LNCAP (cell line): ENCODE data around the gene DENND4C.

ENCODE experiments used
- CTCF ChIP-seq: fragments of 450-650 bp; IDR thresholded peaks from 2 replicates; pipeline ENCODE4 v1.5.1; 2017; ENCODE audit warnings: mild to moderate bottlenecking

Gene DENND4C

DNA sequence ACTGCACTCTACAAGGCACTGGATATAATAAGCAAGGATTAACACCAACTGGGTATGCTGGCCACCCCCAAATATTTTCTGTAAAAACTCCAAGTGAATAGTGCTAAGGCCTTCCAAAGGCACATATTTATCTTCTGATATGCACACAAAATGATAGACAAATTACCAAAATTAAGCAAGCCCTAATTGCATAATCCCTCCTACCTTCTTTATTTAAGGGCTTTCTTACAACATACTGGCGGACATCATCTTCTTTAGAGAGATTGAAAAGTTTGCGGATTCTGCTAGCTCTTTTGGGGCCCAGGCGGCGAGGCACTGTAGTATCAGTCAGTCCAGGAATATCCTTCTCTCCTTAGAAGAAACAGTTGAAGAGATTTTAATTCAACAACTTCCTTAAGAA lies 147.7 kb downstream of the DENND4C start:
- TF ChIP-seq CTCF: no peak

DNA sequence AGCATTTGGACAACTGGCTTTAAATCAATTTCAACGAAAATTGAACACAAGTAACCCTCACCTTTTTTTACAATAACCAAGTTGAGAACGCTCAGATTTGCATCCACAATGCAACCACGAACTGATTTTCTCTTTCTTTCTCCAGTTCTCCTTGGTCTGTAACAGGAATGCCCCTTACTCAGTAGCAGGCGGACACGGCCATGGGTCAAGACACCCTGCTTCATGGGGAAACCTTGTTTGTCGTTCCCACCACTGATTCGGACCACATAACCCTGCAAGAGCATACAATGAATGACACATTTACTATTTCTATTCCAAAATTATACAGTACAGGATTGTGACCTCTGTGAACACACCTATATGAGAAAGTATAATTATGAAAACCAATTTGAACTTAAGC lies 148.2 kb downstream of the DENND4C start:
- TF ChIP-seq CTCF: no peak

GRCh38 chr9:19379283-19379682 lies 148.8 kb downstream of the DENND4C start:
- TF ChIP-seq CTCF: no peak

- no peak for TF ChIP-seq CTCF
Observed at GRCh38 chr9:19379697-19380046, 149.2 kb downstream of the DENND4C start.

DNA sequence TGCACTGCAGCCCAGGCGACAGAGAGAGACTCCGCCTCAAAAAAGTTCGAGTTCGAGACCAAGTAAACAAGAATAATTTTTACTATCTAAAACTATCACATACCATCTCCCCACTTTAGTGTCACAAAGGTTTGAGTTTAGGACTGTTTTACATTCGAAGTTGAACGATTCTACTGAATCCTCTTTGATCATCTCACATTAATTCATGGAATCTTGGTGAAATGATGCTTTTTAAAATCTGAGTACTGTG lies 150.3 kb downstream of the DENND4C start:
- TF ChIP-seq CTCF: no peak

DNA sequence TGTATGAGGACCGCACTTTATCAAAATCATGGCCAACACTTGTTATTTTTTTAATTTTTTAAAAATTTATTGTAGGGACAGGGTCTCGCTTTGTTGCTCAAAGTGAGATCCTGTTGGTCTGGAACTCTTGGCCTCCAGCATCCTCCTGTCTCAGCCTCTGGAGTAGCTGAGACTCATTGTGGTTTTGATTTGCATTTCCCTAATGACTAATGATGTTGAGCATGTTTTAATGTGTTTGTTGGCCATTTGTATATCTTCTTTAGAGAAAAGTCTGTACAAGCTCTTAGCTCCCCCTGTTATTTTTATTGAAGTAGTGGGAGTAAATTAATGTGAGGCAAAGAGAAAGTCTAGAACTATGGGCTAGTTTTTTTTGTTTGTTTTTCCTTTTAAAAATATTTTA lies 151.2 kb downstream of the DENND4C start:
- TF ChIP-seq CTCF: no peak

DNA sequence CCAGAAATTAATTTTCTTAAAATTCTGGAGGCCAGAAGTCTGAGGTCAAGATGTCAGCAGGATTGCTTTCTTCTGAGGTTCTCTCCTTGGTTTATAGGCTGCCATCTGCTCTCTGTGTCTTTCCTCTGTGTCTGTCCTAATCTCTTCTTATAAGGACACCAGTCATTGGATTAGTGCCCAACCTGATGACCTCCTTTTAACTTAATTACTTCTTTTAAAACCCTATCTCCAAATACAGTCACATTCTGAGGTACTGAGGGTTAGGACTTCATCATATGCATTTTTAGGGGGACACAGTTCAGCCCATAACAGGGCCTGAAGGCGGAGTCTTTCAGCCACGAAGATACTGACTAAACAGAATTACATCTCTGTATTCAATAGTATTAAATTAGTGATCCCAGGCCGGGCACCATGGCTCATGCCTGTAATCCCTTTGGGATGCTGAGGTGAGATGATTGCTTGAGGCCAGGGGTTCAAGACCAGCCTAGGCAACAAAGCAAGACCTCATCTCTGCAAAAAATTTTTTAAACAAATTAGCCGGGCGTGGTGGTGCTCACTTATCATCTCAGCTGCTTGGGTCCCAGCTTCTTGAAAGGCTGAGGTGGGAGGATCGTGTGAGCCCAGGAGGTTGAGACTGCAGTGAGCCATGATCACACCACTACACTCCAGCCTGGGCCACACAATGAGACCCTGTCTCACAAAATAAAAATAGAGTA lies 155.5 kb downstream of the DENND4C start:
- no peak for TF ChIP-seq CTCF

DNA sequence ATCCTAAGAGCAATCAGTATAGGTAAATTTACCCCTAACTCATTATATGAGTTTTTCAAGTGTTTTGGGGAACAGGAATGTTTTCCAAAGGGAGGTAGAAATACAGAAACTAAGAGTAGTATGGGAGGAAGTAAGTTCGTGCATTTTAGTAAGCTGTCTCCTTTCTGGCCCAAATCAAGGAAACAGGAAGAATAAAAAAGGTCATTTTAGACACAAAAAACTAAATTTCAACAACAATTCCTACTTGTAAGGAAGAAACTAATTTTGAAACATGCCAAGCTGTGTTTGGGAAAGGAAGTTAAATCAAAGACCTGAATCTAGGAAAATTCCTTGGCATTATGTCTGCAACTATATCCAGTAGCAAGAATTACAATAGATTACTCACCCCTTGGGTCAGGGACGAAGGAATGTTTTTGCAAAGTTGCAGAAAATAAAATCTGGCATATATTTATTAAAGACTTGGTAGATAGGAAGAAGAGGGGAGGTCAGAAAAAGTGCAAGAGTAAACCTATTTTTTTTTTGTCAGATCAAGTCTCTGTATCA lies 156.1 kb downstream of the DENND4C start:
- TF ChIP-seq CTCF: no peak
